HEK293 (cell line): ENCODE measurements around the gene B3GNT8.

Experiments used
- CTCF ChIA-PET: fragments of 350-600 bp; formaldehyde crosslinking; extraction: SDS; loops from one replicate; lab custom pipeline; 2021; ENCODE audit warnings: antibody characterized with exemption; lab: Yijun Ruan, JAX
- POLR2A ChIA-PET: fragments of 300-600 bp; formaldehyde crosslinking; extraction: SDS; loops from one replicate; lab custom pipeline; 2020; ENCODE audit warnings: antibody characterized with exemption, inconsistent platforms; lab: Yijun Ruan, JAX
- H3K27ac ChIP-seq: fragments of 200-500 bp; sonication (Bioruptor generic); 2 replicates; pipeline ENCODE4 v1.5.1; 2014; ENCODE audit warnings: low read depth, low read length, control low read depth, inconsistent platforms; ENCODE audit errors: extremely low read depth
- H3K36me3 ChIP-seq, 2 experiments: fragments of 200-500 bp in 1 of 2; sonication (Bioruptor generic) in 1 of 2; 1 replicate in 1 of 2; 2 replicates in 1 of 2; pipeline ENCODE4 v1.5.1; 2014 to 2017; ENCODE audit warnings: inconsistent platforms in 2 of 2, low read length in 2 of 2; ENCODE audit not compliant: control insufficient read depth in 2 of 2, insufficient read depth in 1 of 2
- H3K4me1 ChIP-seq: fragments of 200-500 bp; sonication (Bioruptor generic); 2 replicates; pipeline ENCODE4 v1.5.1; 2014; ENCODE audit warnings: mild to moderate bottlenecking, low read length, inconsistent platforms; ENCODE audit not compliant: control insufficient read depth, insufficient read depth
- H3K4me3 ChIP-seq: 2 replicates; pipeline ENCODE4 v1.5.1; 2011; ENCODE audit warnings: low read depth, mild to moderate bottlenecking, control low read depth, low read length, moderate library complexity
- H3K9me3 ChIP-seq: fragments of 200-500 bp; sonication (Bioruptor generic); 2 replicates; pipeline ENCODE4 v1.5.1; 2014; ENCODE audit warnings: low read depth, low read length, inconsistent platforms; ENCODE audit not compliant: control insufficient read depth, insufficient read depth
- ATF2 ChIP-seq: fragments of 450-650 bp; formaldehyde crosslinking; IDR thresholded peaks from 2 replicates; pipeline ENCODE4 v1.5.1; 2016; ENCODE audit warnings: missing biosample characterization, missing genetic modification characterization, low read depth
- BCL11B ChIP-seq: fragments of 450-650 bp; formaldehyde crosslinking; IDR thresholded peaks from 2 replicates; pipeline ENCODE4 v1.5.1; 2016; ENCODE audit warnings: low read depth, missing biosample characterization, missing genetic modification characterization
- PATZ1 ChIP-seq: fragments of 450-650 bp; formaldehyde crosslinking; IDR thresholded peaks from 2 replicates; pipeline ENCODE4 v1.5.1; 2016; ENCODE audit warnings: missing biosample characterization, missing genetic modification characterization
- TRIM28 ChIP-seq: IDR thresholded peaks from 2 replicates; pipeline ENCODE4 v1.6.1; 2011; ENCODE audit warnings: low read length, control low read depth, borderline replicate concordance
- ZBTB11 ChIP-seq: fragments of 450-650 bp; formaldehyde crosslinking; conservative IDR thresholded peaks from 2 replicates; pipeline ENCODE4 v1.5.1; 2016; ENCODE audit warnings: low read depth, missing biosample characterization, missing genetic modification characterization
- ZBTB17 ChIP-seq: fragments of 450-650 bp; formaldehyde crosslinking; IDR thresholded peaks from 2 replicates; pipeline ENCODE4 v1.5.1; 2016; ENCODE audit warnings: missing biosample characterization, missing genetic modification characterization
- ZBTB21 ChIP-seq: fragments of 450-650 bp; formaldehyde crosslinking; IDR thresholded peaks from 2 replicates; pipeline ENCODE4 v1.5.1; 2017; ENCODE audit warnings: missing biosample characterization, missing genetic modification characterization
- ZBTB48 ChIP-seq: fragments of 450-650 bp; formaldehyde crosslinking; IDR thresholded peaks from 2 replicates; pipeline ENCODE4 v1.5.1; 2016; ENCODE audit warnings: missing biosample characterization, missing genetic modification characterization
- ZEB2 ChIP-seq: fragments of 450-650 bp; formaldehyde crosslinking; IDR thresholded peaks from 2 replicates; pipeline ENCODE4 v1.5.1; 2016; ENCODE audit warnings: missing biosample characterization, missing genetic modification characterization
- ZNF184 ChIP-seq: fragments of 450-650 bp; IDR thresholded peaks from 2 replicates; pipeline ENCODE4 v1.5.1; 2018; ENCODE audit warnings: missing biosample characterization, mild to moderate bottlenecking, missing genetic modification characterization
- ZNF2 ChIP-seq: fragments of 450-650 bp; formaldehyde crosslinking; IDR thresholded peaks from 2 replicates; pipeline ENCODE4 v1.5.1; 2016; ENCODE audit warnings: missing biosample characterization, missing genetic modification characterization
- ZNF24 ChIP-seq: fragments of 450-650 bp; formaldehyde crosslinking; IDR thresholded peaks from 2 replicates; pipeline ENCODE4 v1.5.1; 2016; ENCODE audit warnings: missing biosample characterization, missing genetic modification characterization
- ZNF311 ChIP-seq: fragments of 450-650 bp; formaldehyde crosslinking; IDR thresholded peaks from 2 replicates; pipeline ENCODE4 v1.5.1; 2017; ENCODE audit warnings: missing biosample characterization, missing genetic modification characterization, borderline replicate concordance
- ZNF324 ChIP-seq: fragments of 450-650 bp; formaldehyde crosslinking; IDR thresholded peaks from 2 replicates; pipeline ENCODE4 v1.5.1; 2016; ENCODE audit warnings: missing biosample characterization, missing genetic modification characterization
- ZNF341 ChIP-seq: fragments of 450-650 bp; formaldehyde crosslinking; IDR thresholded peaks from 2 replicates; pipeline ENCODE4; 2016; ENCODE audit warnings: low read depth, missing biosample characterization, missing genetic modification characterization
- ZNF354C ChIP-seq: fragments of 450-650 bp; formaldehyde crosslinking; IDR thresholded peaks from 2 replicates; pipeline ENCODE4 v1.5.1; 2016; ENCODE audit warnings: missing biosample characterization, missing genetic modification characterization, low read depth, borderline replicate concordance
- ZNF37A ChIP-seq: fragments of 450-650 bp; IDR thresholded peaks from 2 replicates; pipeline ENCODE4 v1.5.1; 2018; ENCODE audit warnings: missing biosample characterization, missing genetic modification characterization
- ZNF449 ChIP-seq: fragments of 450-650 bp; formaldehyde crosslinking; IDR thresholded peaks from 2 replicates; pipeline ENCODE4 v1.5.1; 2017; ENCODE audit warnings: missing biosample characterization, mild to moderate bottlenecking, missing genetic modification characterization, moderate library complexity
- ZNF488 ChIP-seq: fragments of 450-650 bp; formaldehyde crosslinking; IDR thresholded peaks from 2 replicates; pipeline ENCODE4 v1.5.1; 2016; ENCODE audit warnings: missing biosample characterization, missing genetic modification characterization
- ZNF548 ChIP-seq: fragments of 450-650 bp; formaldehyde crosslinking; IDR thresholded peaks from 2 replicates; pipeline ENCODE4 v1.5.1; 2016; ENCODE audit warnings: missing biosample characterization, missing genetic modification characterization
- ZNF677 ChIP-seq: fragments of 450-650 bp; IDR thresholded peaks from 2 replicates; pipeline ENCODE4 v1.5.0; 2018; ENCODE audit warnings: missing biosample characterization, mild to moderate bottlenecking, missing genetic modification characterization, moderate library complexity
- ZSCAN5A ChIP-seq: fragments of 450-650 bp; formaldehyde crosslinking; IDR thresholded peaks from 2 replicates; pipeline ENCODE4 v1.5.1; 2016; ENCODE audit warnings: missing biosample characterization, missing genetic modification characterization

Gene B3GNT8

GRCh38 chr19:41415154-41415571, 12.0 kb downstream of the B3GNT8 start:
- no peak overlapping the region for H3K27ac ChIP-seq
- ChIA-PET CTCF (interaction anchor here (0.9 kb wide), 1 partner anchor 148 kb away, joined by 7 read pairs; no protein-coding TSS in a partner anchor), POLR2A (no interaction called here)
- H3K4me1 ChIP-seq, result no peaks in the 10 kb centered on the region
- no peaks in the 10 kb centered on the region for H3K9me3 ChIP-seq
- no peak overlapping the region for H3K4me3 ChIP-seq
- TF ChIP-seq ZBTB11 (tag by site-specific recombination), result no peak
- no peak for TF ChIP-seq PATZ1 (tag by site-specific recombination)
- no peak for TF ChIP-seq ZNF488 (tag by site-specific recombination)
- no peak for TF ChIP-seq ZNF677 (tag by site-specific recombination)
- no peak for TF ChIP-seq ZEB2 (tag by site-specific recombination)
- TF ChIP-seq ZBTB48 (tag by site-specific recombination), result no peak
- no peak for TF ChIP-seq ZNF354C (tag by site-specific recombination)
- no peak for TF ChIP-seq ZBTB21
- no peak for TF ChIP-seq ZNF37A (tag by site-specific recombination)
- TF ChIP-seq ZSCAN5A (tag by site-specific recombination), result no peak
- H3K36me3 ChIP-seq, result peaks cover 32 to 40% of the 10 kb centered on the region in 2 experiments

GRCh38 chr19:41414461-41414860, 12.7 kb downstream of the B3GNT8 start:
- no peak overlapping the region for H3K27ac ChIP-seq
- TF ChIP-seq ZNF548 (tag by site-specific recombination) (no peak), TRIM28 (no peak), ZSCAN5A (tag by site-specific recombination) (no peak), ZNF449 (tag by site-specific recombination) (no peak), BCL11B (tag by site-specific recombination) (no peak), ZBTB17 (tag by site-specific recombination) (no peak), ZNF24 (tag by site-specific recombination) (no peak), ATF2 (tag by site-specific recombination) (no peak), ZNF311 (no peak), ZNF2 (no peak), ZNF341 (tag by site-specific recombination) (no peak), ZNF184 (tag by site-specific recombination) (no peak), ZNF324 (no peak)
- CTCF ChIA-PET, result interaction anchor here (0.6 to 0.9 kb wide), 2 partner anchors 33 to 149 kb away, joined by 3 to 7 read pairs; no protein-coding TSS in a partner anchor
- POLR2A ChIA-PET, result interaction anchor here (0.5 kb wide), 1 partner anchor 35 kb away, joined by 3 read pairs; no protein-coding TSS in a partner anchor
- H3K9me3 ChIP-seq, result no peaks in the 10 kb centered on the region
- peaks cover 25 to 35% of the 10 kb centered on the region in 2 experiments for H3K36me3 ChIP-seq
- H3K4me1 ChIP-seq, result peaks cover under 1% of the 10 kb centered on the region; the same call in 1 of the 2 replicates
- no peak overlapping the region for H3K4me3 ChIP-seq
